HG03342 (cell line): Measurements from ENCODE around the gene SCRN2.

Experiments used
- ATAC-seq: cut with Tn5 transposase; IDR thresholded peaks from one replicate; pipeline ENCODE4 v1.9.1; 2021; ENCODE audit warnings: mild to moderate bottlenecking, moderate library complexity; ENCODE audit not compliant: unreplicated experiment

The SCRN2 gene

DNA sequence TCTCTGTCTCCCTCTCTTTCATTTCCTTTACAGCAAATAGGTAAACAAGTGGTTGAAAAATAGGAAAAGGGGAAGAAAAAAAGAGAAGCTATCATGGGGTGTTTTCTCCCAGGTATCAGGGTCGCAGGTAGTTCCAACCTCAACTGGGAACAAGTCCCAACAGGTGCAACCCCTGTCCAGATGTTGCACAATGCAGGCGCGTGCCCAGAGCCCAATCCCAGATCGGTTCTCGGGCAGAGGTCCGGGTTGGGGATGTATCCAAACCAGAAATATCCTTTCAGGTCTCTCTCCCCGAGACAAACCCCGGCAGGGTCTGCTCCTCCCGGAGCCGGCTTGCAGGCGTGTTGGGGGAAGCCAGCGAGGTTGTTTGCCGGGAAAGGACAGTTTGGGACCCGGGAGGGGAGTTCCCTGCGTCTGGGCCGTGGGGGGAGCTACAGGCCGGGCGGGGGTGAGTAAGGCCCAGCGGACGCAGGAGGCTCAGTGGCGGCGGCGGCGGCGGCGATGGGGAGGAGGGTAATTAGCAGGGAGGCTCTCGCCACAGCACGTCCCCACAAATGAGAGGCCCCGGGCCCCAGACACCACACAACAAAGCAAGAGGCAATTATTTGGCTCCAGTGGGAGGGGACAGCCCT is 31.1 kb upstream of the SCRN2 start:
- no peak for ATAC-seq

DNA sequence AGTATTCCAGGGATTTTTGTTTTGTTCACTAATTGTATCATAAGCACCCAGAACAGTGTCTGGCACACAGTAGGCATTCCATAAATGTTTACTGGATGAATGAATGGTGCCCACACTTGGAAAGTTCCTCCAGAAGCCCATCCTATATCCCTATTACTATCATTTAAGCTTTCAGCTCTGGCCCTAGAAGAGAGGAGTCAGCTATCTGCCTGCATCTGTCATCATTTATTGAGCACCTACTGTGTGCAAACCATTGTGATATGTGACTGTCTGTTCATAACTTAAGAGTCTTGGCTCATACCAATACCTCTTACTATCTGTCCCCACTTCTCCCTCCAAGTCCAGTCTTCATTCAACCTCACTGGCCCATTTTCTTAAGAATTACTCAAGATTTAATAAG is 30.0 kb upstream of the SCRN2 start:
- ATAC-seq, result no peak

DNA sequence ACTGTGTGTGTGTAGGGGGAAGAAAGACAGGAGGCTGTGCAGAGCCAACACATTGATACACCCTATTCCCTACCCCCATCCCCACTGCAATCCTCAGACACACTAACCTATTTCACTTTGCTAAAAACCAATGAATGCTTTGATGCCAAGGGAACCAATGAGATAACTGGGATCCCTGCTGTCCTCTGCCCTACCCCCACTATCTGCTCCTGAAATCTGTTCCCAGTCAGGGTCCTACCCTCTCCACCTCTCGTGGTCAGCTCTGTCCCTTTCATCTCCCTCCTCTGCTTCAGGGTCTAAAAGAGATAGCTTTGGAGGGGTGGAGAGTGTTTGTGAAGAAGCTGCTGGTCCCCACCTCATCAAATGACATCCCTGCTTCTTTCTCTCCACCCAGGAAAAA is 29.0 kb upstream of the SCRN2 start:
- ATAC-seq, result no peak

DNA sequence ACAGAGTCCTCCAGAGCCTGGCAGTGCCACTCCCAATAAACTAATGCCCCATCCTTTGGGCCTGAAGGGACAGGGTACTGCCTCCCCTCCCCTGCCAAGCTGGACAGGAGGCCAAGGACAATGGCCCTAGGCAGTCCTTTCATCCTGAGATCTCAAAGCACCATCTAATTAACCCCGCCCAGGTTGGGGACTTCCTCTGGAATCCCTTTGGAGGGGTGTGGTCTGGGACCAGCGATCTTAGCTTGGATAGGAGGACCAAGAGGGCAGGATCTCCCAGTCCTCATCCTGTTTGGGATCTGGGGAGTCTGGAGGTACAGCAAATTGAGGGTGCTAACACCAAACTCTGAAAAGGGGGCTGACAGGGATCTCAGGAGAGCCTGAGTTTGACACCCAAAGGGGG is 28.0 kb upstream of the SCRN2 start:
- ATAC-seq, result no peak

DNA sequence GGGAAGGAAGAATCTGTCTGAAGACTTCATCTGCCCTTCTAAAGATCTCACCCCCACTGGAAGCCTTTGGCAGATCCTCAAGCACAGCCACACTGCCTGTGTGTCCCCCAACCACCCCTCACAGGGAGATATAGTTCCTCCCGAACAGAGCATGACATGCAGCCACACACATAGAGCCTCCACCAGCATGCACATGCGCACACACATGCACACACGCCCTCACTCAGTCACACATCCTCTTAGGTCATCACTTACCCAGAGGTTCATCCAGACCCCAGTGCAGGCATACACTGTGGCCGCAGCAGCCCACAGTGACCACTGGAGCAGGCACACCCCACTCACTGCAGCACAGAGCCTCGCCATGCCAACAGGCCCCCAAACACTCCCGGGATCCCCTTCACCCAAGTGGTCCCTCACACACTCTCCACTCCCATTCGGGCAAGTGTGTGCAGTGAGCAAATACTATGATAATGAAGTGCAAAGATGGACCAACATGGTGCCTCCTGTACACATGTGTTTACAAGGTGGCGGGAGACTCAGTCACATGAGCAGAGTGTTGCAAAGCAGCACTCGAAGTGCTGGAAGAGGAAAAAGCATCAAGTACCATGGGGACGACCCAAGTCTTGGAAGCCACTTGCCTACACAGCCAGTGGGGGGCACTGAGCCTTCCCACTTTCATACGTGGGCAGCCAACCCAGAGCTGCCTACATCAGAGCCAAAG is 26.9 kb upstream of the SCRN2 start:
- ATAC-seq, result no peak

DNA sequence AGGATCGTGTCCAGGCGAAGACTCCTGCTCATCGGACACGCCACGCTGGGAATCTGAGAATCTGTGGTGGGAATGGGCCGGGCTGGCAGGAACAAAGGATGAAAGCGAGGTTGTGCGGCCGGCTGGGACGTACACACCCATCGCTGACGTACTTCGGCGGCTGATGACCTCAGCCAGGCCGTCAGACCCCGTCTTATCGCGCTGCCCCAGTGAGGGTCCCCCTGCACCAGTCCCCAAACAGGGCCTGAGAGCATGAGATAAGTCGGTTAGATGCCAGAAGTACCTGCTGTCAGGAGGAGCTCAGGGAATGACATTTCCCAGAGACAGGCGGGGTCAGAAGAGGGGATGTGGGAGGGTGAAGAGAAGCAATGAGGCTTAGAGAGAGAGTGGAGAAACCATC is 25.9 kb upstream of the SCRN2 start:
- ATAC-seq, result no peak

DNA sequence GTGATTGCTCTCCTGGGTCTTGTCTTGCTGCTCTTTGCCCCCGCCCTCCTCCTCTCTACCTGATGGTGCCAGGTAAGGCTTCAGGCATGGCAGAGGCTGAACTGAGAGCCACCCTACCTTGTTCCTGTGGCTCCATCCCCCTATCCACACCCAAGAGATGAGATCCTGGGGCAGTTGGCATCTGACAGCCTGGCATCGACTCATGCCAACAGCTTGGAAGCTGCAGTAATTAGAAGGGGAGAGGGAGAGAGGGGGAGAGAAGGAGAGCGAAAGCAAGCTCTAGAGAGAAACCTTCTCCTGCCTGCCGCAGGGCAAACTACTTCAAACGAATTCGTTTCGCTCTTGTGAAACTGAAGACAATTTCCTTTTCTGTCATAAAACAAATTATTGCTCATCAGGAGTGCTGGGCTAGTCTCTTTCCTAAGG is 23.7 kb upstream of the SCRN2 start:
- no peak for ATAC-seq

DNA sequence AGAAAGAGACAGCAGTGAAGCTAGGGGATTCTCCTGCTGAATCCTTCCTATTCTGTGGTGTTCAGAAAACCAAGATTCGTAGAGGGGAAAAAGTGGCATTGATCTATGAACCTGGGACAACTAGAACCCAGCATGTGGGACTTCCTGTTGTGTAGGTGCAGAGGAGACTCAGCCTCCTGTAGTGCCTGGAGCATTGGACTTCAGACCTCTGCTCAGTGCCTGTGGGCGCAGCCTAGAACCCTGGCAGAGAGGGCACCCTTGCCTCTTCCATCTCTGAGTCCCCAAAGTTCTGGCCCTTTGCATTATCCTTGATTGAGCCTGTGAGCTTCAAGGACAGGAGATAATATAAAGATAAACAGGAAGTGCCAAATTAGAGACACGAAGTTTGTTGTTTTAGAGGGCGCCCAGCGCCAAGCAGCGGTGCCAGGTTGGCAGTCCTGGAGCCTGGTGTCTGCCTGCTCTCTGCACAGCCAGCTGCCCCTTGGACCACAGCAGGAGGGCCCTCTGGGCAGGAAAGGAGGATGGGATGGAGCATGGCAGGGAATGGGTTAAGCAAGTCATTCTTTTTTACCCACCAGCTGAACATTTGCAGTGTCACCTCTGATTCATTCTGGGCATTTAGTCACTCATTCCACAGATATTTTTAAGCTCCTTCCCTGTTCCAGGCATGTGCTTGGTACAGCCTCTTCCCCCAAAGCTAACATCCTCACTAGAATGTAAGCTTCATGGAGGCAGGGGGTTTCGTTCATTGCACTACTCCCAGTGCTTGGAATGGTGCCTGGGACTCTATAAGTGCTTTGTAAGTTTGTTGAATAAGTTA is 21.8 kb upstream of the SCRN2 start:
- ATAC-seq, result no peak

DNA sequence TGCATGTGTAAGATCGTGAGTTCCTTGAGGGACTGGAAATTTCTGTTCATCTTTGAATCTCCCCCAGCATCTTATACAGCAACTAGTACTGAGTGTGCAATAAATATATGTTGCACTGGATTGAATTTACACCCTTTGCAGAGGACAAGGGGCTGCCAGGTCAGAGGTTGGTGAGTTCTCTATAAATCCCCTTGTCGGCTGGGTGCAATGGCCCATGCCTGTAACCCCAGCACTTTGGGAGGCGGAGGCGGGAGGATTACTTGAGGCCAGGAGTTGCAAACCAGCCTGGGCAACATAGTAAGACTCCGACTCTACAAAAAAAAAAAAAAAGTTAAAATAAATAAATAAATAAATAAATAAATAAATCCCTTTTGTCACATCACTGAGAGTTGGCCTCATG is 19.3 kb upstream of the SCRN2 start:
- ATAC-seq, result no peak

DNA sequence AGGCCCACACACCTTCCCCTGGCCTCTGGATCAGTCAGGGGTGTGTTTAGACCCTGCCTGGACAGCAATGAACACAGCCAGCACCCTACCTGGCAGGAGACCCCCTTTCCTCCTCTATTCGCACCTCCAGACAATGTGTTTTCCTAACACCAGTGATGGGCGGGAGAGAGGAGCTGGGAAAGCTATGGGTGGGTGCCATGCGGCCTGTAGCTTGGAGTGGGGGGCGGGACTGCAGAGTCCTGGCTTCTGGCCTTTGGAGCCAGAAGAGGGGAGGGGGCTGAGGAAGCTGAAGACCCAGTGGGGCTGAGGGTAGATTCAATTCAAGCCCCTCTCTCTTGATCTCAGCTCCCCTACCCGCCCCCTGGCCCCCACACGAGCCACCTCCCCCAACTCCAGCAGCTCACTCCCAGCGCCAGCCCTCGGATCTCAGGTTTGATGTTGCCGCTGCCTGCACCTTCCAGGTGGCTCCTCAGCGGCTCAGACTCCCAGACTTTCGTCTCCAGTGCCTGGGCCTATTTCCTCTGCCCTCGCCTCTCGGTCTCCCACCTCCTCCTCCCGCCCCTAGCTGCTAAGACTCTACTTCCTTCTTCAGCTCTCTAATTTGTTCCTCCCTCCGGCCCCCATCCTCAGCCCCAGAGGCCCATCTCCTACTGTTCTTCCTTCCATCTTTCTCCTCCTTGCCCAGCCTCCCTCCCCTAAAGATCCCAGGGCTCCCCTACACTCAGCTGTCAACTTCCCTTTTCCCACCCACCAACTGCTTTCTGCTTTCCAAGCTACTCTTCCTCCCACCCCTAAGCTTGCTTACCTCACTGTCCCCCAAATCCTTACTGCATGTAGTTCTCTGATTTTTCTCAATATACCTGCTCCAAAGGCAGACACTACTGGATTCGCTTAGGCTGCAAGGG is 16.7 kb upstream of the SCRN2 start:
- no peak for ATAC-seq

DNA sequence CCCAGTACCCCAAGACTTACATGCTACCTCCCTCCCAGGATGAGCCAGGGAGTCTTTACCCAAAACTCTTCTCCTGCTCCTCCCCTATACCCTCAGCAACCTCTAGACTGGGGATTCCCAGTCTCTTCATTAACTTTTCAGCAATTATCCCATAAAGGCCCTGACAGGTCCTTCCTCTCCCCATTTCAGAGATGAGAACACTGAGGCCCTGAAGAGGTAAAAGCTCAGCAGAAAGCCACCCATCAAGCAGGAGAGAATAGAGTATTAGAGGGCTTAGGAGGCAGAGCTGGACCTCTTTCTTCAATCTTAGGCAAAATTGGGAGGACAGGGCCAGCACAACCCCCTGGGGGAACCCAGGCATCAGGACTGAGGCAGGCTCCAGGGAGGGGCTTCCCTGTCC is 15.8 kb upstream of the SCRN2 start:
- ATAC-seq, result no peak

DNA sequence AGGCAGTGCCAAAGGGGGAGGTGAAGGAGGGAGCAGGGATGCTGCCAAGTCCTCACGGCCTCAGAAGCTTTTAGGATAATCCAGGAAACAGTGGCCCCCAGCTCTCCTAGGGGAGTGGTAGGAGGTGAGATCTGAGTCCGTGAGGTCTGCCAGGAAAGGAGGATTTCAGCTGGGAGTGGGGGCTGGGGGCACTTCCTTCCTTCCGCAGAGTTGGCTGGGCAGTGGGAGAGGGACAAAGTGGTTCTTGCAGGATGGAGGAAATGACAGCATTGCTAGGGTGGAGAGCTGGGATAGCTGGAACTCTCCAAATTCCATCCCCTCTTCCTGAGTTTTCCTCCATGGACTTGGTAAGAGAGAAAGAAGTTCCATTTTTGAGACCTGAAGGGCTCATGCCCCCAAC is 14.7 kb upstream of the SCRN2 start:
- ATAC-seq, result no peak

DNA sequence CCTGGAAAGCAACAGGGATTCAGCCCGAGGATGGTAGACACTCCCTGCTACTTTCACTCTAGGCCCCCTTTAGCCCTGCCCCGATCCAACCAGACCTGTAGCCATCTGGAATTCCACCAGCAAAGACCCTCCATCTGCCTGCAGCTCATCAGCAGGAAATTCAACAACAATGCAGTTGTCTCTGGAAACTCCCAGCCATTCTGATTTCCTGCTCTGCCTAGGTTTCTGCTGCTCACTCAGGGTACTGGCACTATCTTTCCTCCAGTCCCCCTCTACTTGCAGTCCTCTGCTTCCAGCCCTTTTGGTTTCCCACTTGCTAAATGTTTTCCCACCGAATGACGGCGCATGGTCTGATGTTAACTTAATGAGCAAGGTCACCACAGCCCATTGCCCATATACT is 12.5 kb upstream of the SCRN2 start:
- ATAC-seq, result no peak

DNA sequence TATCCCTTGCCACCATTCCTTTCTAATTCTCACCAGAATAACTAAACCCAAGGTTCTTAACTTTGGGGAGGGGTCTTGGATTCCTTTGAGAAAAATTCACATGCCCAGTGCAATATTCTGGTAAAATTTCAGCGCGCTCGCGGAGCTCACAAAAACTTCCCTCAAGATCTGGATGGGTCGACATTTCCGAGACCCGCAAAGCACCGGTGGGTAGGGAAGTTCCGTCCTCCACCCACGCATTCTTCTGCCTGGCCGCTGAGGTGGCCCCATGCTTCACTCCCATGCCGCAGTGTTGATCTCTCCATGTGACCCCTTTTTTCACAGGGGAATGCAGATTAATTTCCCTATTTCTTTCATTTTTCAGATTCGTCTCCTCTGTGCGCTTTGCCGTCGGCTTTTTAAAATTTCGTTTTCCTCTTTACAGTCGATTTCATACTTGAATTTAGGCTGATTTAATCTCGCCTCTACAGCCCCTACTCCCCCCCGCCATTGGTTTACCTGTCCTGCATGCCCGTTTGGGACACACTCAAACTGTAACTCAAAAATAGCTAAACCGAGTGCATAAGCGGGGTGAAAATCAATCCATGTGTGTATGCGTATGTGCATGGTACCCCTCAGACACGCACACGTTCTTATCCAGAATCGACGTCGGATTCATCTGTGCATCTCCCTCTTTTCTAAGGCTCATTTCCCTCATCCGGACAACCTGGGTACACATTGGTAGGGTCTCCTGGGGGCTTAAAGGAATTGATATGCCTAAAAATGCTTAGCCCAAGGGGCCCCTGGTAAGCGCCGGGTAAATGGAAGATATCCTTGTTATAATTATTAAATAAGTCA is 11.3 kb upstream of the SCRN2 start:
- no peak for ATAC-seq

DNA sequence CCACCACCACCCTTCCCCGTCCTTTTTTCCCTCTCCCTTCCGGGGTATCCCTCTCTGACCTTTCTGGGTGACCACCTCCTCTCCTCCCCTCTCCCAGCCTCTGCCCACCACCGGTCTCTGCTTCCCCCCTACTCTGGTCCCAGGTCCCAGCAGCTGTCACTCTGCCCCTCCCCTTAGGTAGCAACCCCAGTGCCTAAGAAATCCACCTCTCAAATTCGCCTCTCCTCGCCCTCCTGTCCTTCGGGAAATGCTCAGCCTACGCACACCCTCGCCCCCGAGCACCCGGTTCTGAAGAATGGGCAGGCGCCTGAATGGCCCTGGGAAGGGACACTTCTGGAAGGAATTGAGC is 10.7 kb upstream of the SCRN2 start:
- ATAC-seq, result no peak

DNA sequence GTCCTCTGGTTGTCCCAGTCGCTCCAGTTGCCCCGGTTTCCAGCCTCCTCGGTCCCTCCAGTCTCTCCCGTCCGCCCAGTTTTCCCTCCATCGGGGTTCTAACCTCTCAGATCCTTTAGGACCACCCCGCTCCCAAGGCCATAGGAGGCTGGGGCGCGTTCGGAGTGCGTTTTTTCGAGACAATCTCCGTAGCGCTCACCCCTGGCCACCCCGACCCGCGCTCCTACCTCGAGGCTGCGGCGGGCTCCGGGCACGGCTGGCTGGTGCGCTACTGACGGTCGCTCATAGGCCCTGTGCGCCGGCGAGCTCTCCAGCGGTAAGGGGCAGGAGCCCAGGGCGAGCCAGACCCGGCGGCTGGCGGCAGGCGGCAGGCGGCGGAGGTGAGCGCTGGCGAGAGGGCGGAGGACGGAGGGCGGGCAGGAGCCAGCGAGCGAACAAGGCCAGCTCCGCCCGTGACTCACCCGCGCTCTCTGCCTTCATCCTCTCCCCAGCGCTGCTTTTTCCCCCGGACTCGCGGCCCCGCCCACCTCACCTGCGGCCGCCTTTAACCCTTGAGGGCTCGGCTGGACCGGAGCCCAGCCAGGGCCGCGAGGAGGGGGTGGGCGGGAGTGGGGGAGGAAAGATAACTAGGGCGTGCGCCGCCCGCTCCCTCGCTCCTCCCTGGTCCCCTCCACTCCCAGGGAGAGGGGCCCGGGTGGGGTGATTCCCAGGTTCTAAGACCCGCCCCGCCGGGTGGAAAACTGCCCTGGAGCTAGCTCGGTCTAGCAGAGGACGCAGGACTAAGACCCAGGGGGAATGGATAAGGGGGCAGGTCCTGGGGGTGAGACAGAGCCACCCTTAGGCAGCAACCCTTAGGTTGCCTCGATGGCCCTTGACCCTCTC is 9.9 kb upstream of the SCRN2 start, which contains the start of gene SP6:
TSS of gene SP6 (minus strand) at position 472 of the 882 bp plus-strand sequence. CDS start 2,734 bp downstream, outside the sequence.
- ATAC-seq, result no peak

DNA sequence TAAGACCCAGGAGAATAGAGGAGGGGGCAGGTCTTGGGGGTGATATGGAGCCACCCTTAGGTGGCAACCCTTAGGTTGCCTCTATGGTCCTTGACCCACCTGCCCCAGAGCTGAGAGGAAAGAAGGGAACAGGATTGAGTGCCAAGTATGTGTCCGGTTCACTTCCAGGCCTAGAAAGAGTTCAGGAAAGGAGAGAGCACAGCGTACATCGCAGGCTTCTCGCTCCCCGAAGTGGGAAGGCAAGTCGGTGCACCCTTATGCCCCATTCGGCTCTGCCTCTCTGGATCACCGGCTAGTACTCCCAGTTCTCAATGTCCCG is 9.3 kb upstream of the SCRN2 start:
- no peak for ATAC-seq

DNA sequence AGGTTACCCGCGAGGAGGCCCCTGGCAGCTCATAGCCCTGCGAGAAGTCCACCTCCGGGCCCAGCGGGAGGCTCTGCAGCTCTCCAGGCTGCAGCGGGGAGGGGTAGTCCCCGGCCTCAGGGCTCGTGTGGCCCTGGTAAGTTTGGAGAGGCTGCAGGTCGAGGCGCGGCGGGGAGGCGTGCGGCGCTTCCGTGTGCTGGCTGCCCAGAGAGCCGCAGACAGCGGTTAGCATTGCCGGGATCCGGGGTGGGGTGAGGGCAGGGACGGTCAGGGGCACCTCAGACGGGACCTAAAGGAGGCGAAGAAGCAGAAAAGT is 7.1 kb upstream of the SCRN2 start:
- ATAC-seq, result no peak
